Neural crest cell (in vitro differentiated cells): ENCODE results near the gene NRGN. TPM values are rescaled to one million over a fixed set of nuclear protein-coding genes. Genes with fewer than 3 reads are reported as not detected.

Source experiments
- DNase-seq: peaks from one replicate; pipeline ENCODE4 v3.0.0; 2021; ENCODE audit warnings: low read depth, mixed read lengths, low spot score
- H3K27ac Mint-ChIP-seq: one replicate; pipeline ENCODE4 v1.8.0; 2021; ENCODE audit warnings: mild to moderate bottlenecking, mixed read lengths; ENCODE audit not compliant: unreplicated experiment
- H3K27me3 Mint-ChIP-seq: 2 replicates; pipeline ENCODE4 v1.8.0; 2021; ENCODE audit warnings: low read depth, mild to moderate bottlenecking, mixed read lengths
- H3K36me3 Mint-ChIP-seq: 2 replicates; pipeline ENCODE4 v1.8.0; 2021; ENCODE audit warnings: low read depth, mild to moderate bottlenecking, mixed read lengths
- H3K4me1 Mint-ChIP-seq: 2 replicates; pipeline ENCODE4 v1.8.0; 2021; ENCODE audit warnings: mixed read lengths
- H3K4me3 Mint-ChIP-seq: one replicate; pipeline ENCODE4 v1.8.0; 2021; ENCODE audit warnings: mild to moderate bottlenecking, mixed read lengths
- H3K9me3 Mint-ChIP-seq: 2 replicates; pipeline ENCODE4 v1.8.0; 2021; ENCODE audit warnings: mixed read lengths
- CTCF ChIP-seq: fragments of 200-600 bp; sonication (generic); conservative IDR thresholded peaks from 2 replicates; pipeline ENCODE4 v1.5.0; 2021; ENCODE audit warnings: antibody characterized with exemption, mild to moderate bottlenecking
- total RNA-seq: library from RNA; stranded (reverse); gene quantifications from 2 replicates; pipeline ENCODE4 v1.2.1, GENCODE V29; 2021

Gene NRGN
- total RNA-seq, 1 donor from 2014 or later = 30.3 TPM

GRCh38 chr11:124728134-124728533 is 11.6 kb upstream of the NRGN start:
- peaks cover 24% of the 10 kb centered on the region for H3K4me1 Mint-ChIP-seq
- peaks cover under 1% of the 10 kb centered on the region for H3K27me3 Mint-ChIP-seq
- no peak for DNase-seq
- H3K27ac Mint-ChIP-seq = no peak overlapping the region
- H3K9me3 Mint-ChIP-seq = no peaks in the 10 kb centered on the region
- H3K4me3 Mint-ChIP-seq = no peak overlapping the region
- no peak for TF ChIP-seq CTCF
- H3K36me3 Mint-ChIP-seq = no peaks in the 10 kb centered on the region

GRCh38 chr11:124729571-124729970 is 10.2 kb upstream of the NRGN start:
- Mint-ChIP-seq H3K36me3 (no peaks in the 10 kb centered on the region), H3K27ac (no peak overlapping the region), H3K27me3 (peaks cover 6% of the 10 kb centered on the region), H3K4me3 (no peak overlapping the region), H3K4me1 (peaks cover 19% of the 10 kb centered on the region), H3K9me3 (no peaks in the 10 kb centered on the region)
- no peak for TF ChIP-seq CTCF
- no peak for DNase-seq

- H3K4me1 Mint-ChIP-seq = peaks cover 3% of the 10 kb centered on the region
- no peak for DNase-seq
These were observed 7.5 kb upstream of the NRGN start for GRCh38 chr11:124732230-124732629.

GRCh38 chr11:124736736-124737135 is 3.0 kb upstream of the NRGN start:
- Mint-ChIP-seq H3K27me3 (peaks cover 41% of the 10 kb centered on the region), H3K4me1 (peaks cover 30% of the 10 kb centered on the region), H3K36me3 (no peaks in the 10 kb centered on the region), H3K9me3 (no peaks in the 10 kb centered on the region), H3K27ac (no peak overlapping the region), H3K4me3 (peak overlapping the region; percentile 3)
- no peak for TF ChIP-seq CTCF
- no peak for DNase-seq

More at GRCh38 chr11:124732230-124732629, 7.5 kb upstream of the NRGN start:
- no peaks in the 10 kb centered on the region for H3K9me3 Mint-ChIP-seq
- H3K27me3 Mint-ChIP-seq = peaks cover 14% of the 10 kb centered on the region
- H3K36me3 Mint-ChIP-seq = no peaks in the 10 kb centered on the region
- no peak for TF ChIP-seq CTCF
- H3K27ac Mint-ChIP-seq = no peak overlapping the region
- H3K4me3 Mint-ChIP-seq = no peak overlapping the region

- Mint-ChIP-seq H3K36me3 (no peaks in the 10 kb centered on the region), H3K9me3 (no peaks in the 10 kb centered on the region), H3K27ac (no peak overlapping the region), H3K27me3 (peaks cover 52% of the 10 kb centered on the region), H3K4me3 (peak overlapping the region; percentile 43), H3K4me1 (peaks cover 33% of the 10 kb centered on the region)
- no peak for DNase-seq
- no peak for TF ChIP-seq CTCF
These were observed 2.0 kb upstream of the NRGN start for GRCh38 chr11:124737638-124738305.
